Mesothelial cell of epicardium (in vitro differentiated cells): Measurements from ENCODE around the gene KLHL10. TPM values are rescaled to one million over a fixed set of nuclear protein-coding genes. Genes with fewer than 3 reads are reported as not detected.

ENCODE experiments used
- DNase-seq, 2 experiments: peaks; one replicate each; pipeline ENCODE4 v3.0.0; 2021; ENCODE audit warnings: low spot score in 2 of 2; ENCODE audit not compliant: unreplicated experiment in 2 of 2
- H3K27ac Mint-ChIP-seq: 2 replicates; pipeline ENCODE4 v1.8.0; 2021; ENCODE audit warnings: mixed read lengths
- H3K27me3 Mint-ChIP-seq: 2 replicates; pipeline ENCODE4 v1.8.0; 2021; ENCODE audit warnings: low read depth, mixed read lengths
- H3K36me3 Mint-ChIP-seq: 2 replicates; pipeline ENCODE4 v1.8.0; 2021; ENCODE audit warnings: mixed read lengths
- H3K4me1 Mint-ChIP-seq: 2 replicates; pipeline ENCODE4 v1.8.0; 2021; ENCODE audit warnings: mixed read lengths
- H3K4me3 Mint-ChIP-seq: 2 replicates; pipeline ENCODE4 v1.8.0; 2021; ENCODE audit warnings: mild to moderate bottlenecking, moderate library complexity, mixed read lengths
- H3K9me3 Mint-ChIP-seq: 2 replicates; pipeline ENCODE4 v1.8.0; 2021; ENCODE audit warnings: mixed read lengths
- CTCF ChIP-seq: fragments of 200-600 bp; sonication (generic); IDR thresholded peaks from one replicate; pipeline ENCODE4 v1.5.0; 2021; ENCODE audit warnings: antibody characterized with exemption; ENCODE audit not compliant: unreplicated experiment
- total RNA-seq: library from RNA; stranded (reverse); gene quantifications from 3 replicates; pipeline ENCODE4 v1.2.1, GENCODE V29; 2021

Gene KLHL10
- total RNA-seq, 1 donor from 2014 or later: 0.27 TPM

GRCh38 chr17:41818024-41818423 is 19.6 kb upstream of the KLHL10 start:
- Mint-ChIP-seq H3K27me3 (no peaks in the 10 kb centered on the region), H3K4me3 (no peak overlapping the region), H3K36me3 (peaks cover 9% of the 10 kb centered on the region), H3K4me1 (peaks cover 14% of the 10 kb centered on the region), H3K27ac (peak overlapping the region; percentile 69), H3K9me3 (no peaks in the 10 kb centered on the region)
- no peak for TF ChIP-seq CTCF
- no peak for DNase-seq

DNA sequence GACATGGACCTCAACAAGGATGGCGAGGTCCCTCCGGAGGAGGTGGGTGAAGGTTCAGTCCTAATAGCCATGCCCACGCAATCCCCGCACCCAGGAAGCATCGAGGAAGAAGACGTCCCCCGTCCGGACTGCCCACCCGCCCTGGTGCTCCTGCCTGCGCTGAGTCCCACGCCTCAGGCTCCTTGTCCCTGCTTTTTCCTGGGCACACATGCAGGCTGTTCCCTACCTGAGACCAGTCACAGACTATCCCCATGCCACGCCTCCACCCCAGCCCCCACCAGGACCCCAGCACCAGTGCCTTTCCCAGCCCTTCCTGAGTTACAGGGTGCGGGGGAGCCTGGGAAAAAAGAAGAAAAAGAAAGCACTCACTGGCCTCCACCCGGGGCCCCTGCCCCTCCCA is 15.8 kb upstream of the KLHL10 start:
- Mint-ChIP-seq H3K36me3 (peaks cover 14% of the 10 kb centered on the region), H3K27ac (peak overlapping the region; percentile 21), H3K4me1 (no peaks in the 10 kb centered on the region), H3K4me3 (no peak overlapping the region), H3K9me3 (no peaks in the 10 kb centered on the region), H3K27me3 (no peaks in the 10 kb centered on the region)
- TF ChIP-seq CTCF: no peak
- DNase-seq: no peak

DNA sequence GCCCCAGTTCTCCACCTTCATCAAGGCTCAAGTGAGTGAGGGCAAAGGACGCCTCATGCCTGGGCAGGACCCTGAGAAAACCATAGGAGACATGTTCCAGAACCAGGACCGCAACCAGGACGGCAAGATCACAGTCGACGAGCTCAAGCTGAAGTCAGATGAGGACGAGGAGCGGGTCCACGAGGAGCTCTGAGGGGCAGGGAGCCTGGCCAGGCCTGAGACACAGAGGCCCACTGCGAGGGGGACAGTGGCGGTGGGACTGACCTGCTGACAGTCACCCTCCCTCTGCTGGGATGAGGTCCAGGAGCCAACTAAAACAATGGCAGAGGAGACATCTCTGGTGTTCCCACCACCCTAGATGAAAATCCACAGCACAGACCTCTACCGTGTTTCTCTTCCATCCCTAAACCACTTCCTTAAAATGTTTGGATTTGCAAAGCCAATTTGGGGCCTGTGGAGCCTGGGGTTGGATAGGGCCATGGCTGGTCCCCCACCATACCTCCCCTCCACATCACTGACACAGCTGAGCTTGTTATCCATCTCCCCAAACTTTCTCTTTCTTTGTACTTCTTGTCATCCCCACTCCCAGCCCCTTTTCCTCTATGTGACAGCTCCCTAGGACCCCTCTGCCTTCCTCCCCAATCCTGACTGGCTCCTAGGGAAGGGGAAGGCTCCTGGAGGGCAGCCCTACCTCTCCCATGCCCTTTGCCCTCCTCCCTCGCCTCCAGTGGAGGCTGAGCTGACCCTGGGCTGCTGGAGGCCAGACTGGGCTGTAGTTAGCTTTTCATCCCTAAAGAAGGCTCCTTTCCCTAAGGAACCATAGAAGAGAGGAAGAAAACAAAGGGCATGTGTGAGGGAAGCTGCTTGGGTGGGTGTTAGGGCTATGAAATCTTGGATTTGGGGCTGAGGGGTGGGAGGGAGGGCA is 15.1 kb upstream of the KLHL10 start:
- DNase-seq: no peak
- H3K4me3 Mint-ChIP-seq: no peak overlapping the region

GRCh38 chr17:41823141-41823524 is 14.5 kb upstream of the KLHL10 start:
- DNase-seq: no peak
- no peaks in the 10 kb centered on the region for H3K27me3 Mint-ChIP-seq
- H3K4me3 Mint-ChIP-seq: no peak overlapping the region
- no peak overlapping the region for H3K27ac Mint-ChIP-seq
- peaks cover 14% of the 10 kb centered on the region for H3K36me3 Mint-ChIP-seq
- no peaks in the 10 kb centered on the region for H3K9me3 Mint-ChIP-seq
- no peaks in the 10 kb centered on the region for H3K4me1 Mint-ChIP-seq
- TF ChIP-seq CTCF: no peak

More for the DNA sequence above, 15.1 kb upstream of the KLHL10 start:
- Mint-ChIP-seq H3K4me1 (no peaks in the 10 kb centered on the region), H3K36me3 (peaks cover 10% of the 10 kb centered on the region), H3K9me3 (no peaks in the 10 kb centered on the region), H3K27me3 (no peaks in the 10 kb centered on the region), H3K27ac (peak overlapping the region; percentile 59)
- no peak for TF ChIP-seq CTCF

DNA sequence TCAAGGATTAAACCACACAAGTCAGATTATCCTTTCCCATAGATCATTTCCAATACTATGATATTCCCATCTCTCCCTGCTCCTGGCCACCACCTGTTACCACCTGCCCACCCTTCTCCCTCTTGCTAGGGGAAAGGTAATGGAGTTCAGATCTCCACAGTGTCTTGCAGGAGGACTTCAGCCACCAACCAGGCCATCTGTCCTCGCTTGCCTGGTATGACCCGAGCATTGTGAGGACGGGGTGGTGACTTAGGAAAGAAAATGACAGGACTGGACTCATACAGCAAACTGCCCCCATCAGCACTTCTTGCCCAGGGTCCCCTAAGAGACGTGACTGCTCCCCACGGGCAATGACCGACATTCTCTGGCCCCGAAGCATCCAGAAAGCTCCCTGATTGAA is 14.0 kb upstream of the KLHL10 start:
- no peaks in the 10 kb centered on the region for H3K27me3 Mint-ChIP-seq
- no peaks in the 10 kb centered on the region for H3K9me3 Mint-ChIP-seq
- no peak overlapping the region for H3K27ac Mint-ChIP-seq
- peaks cover 12% of the 10 kb centered on the region for H3K36me3 Mint-ChIP-seq
- no peak for TF ChIP-seq CTCF
- H3K4me1 Mint-ChIP-seq: no peaks in the 10 kb centered on the region
- no peak for DNase-seq
- no peak overlapping the region for H3K4me3 Mint-ChIP-seq
